CD4-positive, alpha-beta T cell treated with Interferon alpha-2 for 1 hour (primary cell): ENCODE measurements around the gene NUP98.
"Not testable (repeated sequence)": the region's sequence is repeated elsewhere in the genome, so short reads cannot be mapped to it uniquely, and the experiment has no call there.

Experiments used
- DNase-seq, 2 donors: peaks; one replicate each; pipeline ENCODE4 v3.0.0-alpha.2; 2020 to 2022

NUP98 gene

GRCh38 chr11:3825473-3826154, 28.3 kb upstream of the NUP98 start:
- no peak for DNase-seq

GRCh38 chr11:3824714-3825472, 27.5 kb upstream of the NUP98 start:
- peak; percentile 83 to 87 for DNase-seq

GRCh38 chr11:3823762-3824506, 26.6 kb upstream of the NUP98 start:
- no peak for DNase-seq

- DNase-seq: no peak
These were observed 25.9 kb upstream of the NUP98 start for GRCh38 chr11:3823303-3823702.

GRCh38 chr11:3822312-3822711, 25.0 kb upstream of the NUP98 start:
- DNase-seq: no peak

- DNase-seq: no peak
These were observed 23.6 kb upstream of the NUP98 start for GRCh38 chr11:3820971-3821370.

- DNase-seq: no peak
These were observed 19.9 kb upstream of the NUP98 start for GRCh38 chr11:3817181-3817800.

- DNase-seq: no peak
These were observed 19.3 kb upstream of the NUP98 start for GRCh38 chr11:3816673-3817072.

- no peak for DNase-seq
These were observed 18.5 kb upstream of the NUP98 start for GRCh38 chr11:3815845-3816244.

GRCh38 chr11:3814832-3815231, 17.5 kb upstream of the NUP98 start:
- not testable (repeated sequence) for DNase-seq

- DNase-seq: no peak
These were observed 13.6 kb upstream of the NUP98 start for GRCh38 chr11:3810951-3811350.

- DNase-seq: no peak
These were observed 13.1 kb upstream of the NUP98 start for GRCh38 chr11:3810446-3810845.

- no peak for DNase-seq
These were observed 12.2 kb upstream of the NUP98 start for GRCh38 chr11:3809624-3809928.

GRCh38 chr11:3808861-3809623, 11.7 kb upstream of the NUP98 start:
- peak; percentile 60 to 71 for DNase-seq

GRCh38 chr11:3807909-3808860, 10.8 kb upstream of the NUP98 start, which contains the start of gene PGAP2:
Gene PGAP2 (plus strand): TSS chr11:3808560. CDS start chr11:3811260, 2,700 bp downstream.
- peak; percentile 57 to 68 for DNase-seq

- no peak for DNase-seq
These were observed 6.6 kb upstream of the NUP98 start for GRCh38 chr11:3803726-3804495.

GRCh38 chr11:3802011-3802790, 4.8 kb upstream of the NUP98 start:
- DNase-seq: no peak

- no peak for DNase-seq
These were observed 2.5 kb upstream of the NUP98 start for GRCh38 chr11:3799873-3800272.

- DNase-seq: no peak
These were observed 1.8 kb upstream of the NUP98 start for GRCh38 chr11:3799143-3799542.
